Right atrium auricular region (tissue), 2 donors: Measurements from ENCODE around the gene GMDS. TPM values are rescaled to one million over a fixed set of nuclear protein-coding genes. Genes with fewer than 3 reads are reported as not detected.

ENCODE experiments used
- DNase-seq: peaks from one replicate; pipeline ENCODE4 v3.0.0-alpha.2; 2019; ENCODE audit warnings: low spot score
- H3K27ac ChIP-seq, 2 donors: fragments of 200-600 bp; sonication (generic); 1 replicate in 1 of 2; 2 replicates in 1 of 2; pipeline ENCODE4 v1.5.1; 2016 to 2019
- H3K27me3 ChIP-seq, 2 donors: fragments of 200-600 bp; sonication (generic); one replicate each; pipeline versions ENCODE4 v1.5.1 to v1.6.0; 2017 to 2019
- H3K36me3 ChIP-seq: fragments of 200-600 bp; sonication (generic); one replicate; pipeline ENCODE4 v1.5.1; 2016
- H3K4me1 ChIP-seq, 2 donors: fragments of 200-600 bp; sonication (generic); one replicate each; pipeline versions ENCODE4 v1.5.1 to v1.6.0; 2017 to 2019
- H3K4me3 ChIP-seq, 2 donors: fragments of 200-600 bp; sonication (generic); 1 replicate in 1 of 2; 2 replicates in 1 of 2; pipeline ENCODE4 v1.5.1; 2017 to 2019; ENCODE audit warnings: mild to moderate bottlenecking in 1 of 2, moderate library complexity in 1 of 2
- H3K9me3 ChIP-seq, 2 donors: fragments of 200-600 bp; sonication (generic); one replicate each; pipeline ENCODE4 v1.5.1; 2019
- total RNA-seq, 2 donors: library from RNA; depleted of rRNA; stranded (reverse); fragments of >200 nt; gene quantifications; one replicate each; pipeline ENCODE4 v1.1.0, GENCODE V29; 2016
- TF ChIP-seq, protein P1 (sequence below), 2 donors: fragments of 200-600 bp; sonication (generic); IDR thresholded peaks; one replicate each; pipeline ENCODE4 v1.5.1; 2019; ENCODE audit warnings: antibody characterized with exemption in 2 of 2

The GMDS gene
- total RNA-seq, 2 donors from 2014 or later: 11.1 to 11.8 TPM

DNA sequence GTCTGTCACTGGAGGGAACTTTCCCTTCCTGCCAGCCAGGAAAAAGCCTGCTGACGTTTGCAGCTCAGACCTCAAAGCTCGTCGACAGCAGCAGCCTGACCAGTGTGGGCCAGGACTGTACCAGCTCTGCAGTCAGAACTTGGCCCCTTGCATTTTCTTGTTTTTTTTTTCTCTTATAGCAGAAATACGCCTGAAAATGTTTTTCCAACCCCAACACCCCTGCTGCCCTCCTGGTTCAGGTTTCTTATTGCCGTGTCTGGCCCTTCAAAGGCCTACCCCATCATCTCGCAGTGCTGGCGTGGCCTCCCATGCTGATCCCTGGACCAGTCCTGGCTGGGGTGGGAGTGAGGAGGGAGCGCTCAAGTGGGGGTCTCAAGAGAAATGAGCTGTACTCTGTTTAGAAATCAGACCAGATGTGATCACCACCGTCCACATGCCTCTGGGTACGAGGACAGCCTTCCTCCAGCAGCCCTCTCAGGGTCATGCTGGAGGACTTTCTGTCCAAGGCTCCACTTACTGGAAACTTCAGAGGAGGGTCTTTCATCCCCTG lies 466.6 kb downstream of the GMDS start:
- no peak overlapping the region for H3K27ac ChIP-seq
- no peaks in the 10 kb centered on the region for H3K9me3 ChIP-seq
- no peaks in the 10 kb centered on the region for H3K4me1 ChIP-seq
- no peaks in the 10 kb centered on the region for H3K36me3 ChIP-seq
- H3K27me3 ChIP-seq: no peaks in the 10 kb centered on the region
- DNase-seq: no peak
- TF ChIP-seq, protein P1, sequence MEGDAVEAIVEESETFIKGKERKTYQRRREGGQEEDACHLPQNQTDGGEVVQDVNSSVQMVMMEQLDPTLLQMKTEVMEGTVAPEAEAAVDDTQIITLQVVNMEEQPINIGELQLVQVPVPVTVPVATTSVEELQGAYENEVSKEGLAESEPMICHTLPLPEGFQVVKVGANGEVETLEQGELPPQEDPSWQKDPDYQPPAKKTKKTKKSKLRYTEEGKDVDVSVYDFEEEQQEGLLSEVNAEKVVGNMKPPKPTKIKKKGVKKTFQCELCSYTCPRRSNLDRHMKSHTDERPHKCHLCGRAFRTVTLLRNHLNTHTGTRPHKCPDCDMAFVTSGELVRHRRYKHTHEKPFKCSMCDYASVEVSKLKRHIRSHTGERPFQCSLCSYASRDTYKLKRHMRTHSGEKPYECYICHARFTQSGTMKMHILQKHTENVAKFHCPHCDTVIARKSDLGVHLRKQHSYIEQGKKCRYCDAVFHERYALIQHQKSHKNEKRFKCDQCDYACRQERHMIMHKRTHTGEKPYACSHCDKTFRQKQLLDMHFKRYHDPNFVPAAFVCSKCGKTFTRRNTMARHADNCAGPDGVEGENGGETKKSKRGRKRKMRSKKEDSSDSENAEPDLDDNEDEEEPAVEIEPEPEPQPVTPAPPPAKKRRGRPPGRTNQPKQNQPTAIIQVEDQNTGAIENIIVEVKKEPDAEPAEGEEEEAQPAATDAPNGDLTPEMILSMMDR (IDR thresholded peaks at IDR 0.05): no peak
- H3K4me3 ChIP-seq: no peak overlapping the region

DNA sequence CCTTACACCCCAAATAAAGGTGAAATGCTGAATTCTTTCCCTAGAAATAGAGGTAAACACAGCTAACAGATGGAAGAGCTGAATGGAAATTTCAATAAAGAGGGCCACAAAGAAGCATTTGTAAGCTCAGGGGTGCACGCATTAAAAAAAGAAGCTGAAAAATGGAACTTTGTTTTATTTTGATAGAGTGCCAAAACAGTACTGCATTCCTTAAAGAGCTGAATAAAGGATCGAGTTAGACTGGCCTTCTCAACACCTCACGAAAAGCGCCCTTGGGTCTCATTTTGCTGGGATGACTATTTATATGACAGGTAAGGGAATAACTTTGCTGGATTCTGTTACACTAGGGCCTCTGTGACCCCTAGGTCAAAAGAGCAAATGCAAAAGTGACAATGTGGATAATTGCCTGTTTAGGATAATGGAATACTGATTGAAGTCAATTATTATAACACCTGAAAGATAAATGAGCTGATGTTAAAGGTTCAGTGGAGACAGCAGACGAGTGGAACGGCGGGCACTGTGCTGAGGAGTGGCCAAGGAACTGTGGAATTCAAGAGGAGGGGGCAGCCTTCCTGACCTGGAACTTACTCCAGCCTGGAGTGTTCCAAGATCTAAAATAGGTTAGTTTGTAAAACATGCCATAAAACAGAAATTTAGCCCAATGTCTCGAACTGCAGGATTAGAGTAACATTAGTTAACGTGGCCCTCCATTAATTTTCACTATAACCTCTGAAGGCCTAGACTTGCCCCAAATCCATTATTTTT lies 467.3 kb downstream of the GMDS start:
- no peak for DNase-seq
- H3K27ac ChIP-seq: no peak overlapping the region
- no peaks in the 10 kb centered on the region for H3K36me3 ChIP-seq
- no peak overlapping the region for H3K4me3 ChIP-seq
- no peaks in the 10 kb centered on the region for H3K27me3 ChIP-seq
- H3K4me1 ChIP-seq: no peaks in the 10 kb centered on the region
- TF ChIP-seq, protein P1 (IDR thresholded peaks at IDR 0.05): no peak
- no peaks in the 10 kb centered on the region for H3K9me3 ChIP-seq

DNA sequence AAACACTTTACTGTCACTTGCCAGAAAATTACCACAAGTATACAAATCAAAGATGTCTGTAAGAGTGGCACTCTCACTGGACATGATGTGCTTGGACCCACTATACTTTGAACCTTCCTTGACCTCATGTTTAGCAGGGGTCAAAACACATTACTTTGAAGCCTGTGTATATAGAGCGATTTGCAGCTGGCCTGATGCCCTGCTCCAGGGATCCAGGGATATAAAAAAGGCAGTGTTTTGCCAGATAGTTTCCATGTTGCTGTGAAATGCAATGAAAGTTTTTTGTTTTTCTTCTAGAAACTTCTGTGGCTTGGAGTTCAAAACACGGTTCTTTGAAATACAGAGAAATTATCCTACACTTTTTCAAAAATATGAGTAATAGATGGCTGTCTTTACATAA lies 470.0 kb downstream of the GMDS start:
- no peaks in the 10 kb centered on the region for H3K36me3 ChIP-seq
- no peaks in the 10 kb centered on the region for H3K9me3 ChIP-seq
- no peak overlapping the region for H3K4me3 ChIP-seq
- no peak overlapping the region for H3K27ac ChIP-seq
- TF ChIP-seq, protein P1 (IDR thresholded peaks at IDR 0.05): no peak
- H3K27me3 ChIP-seq: no peaks in the 10 kb centered on the region
- no peak for DNase-seq
- no peaks in the 10 kb centered on the region for H3K4me1 ChIP-seq

DNA sequence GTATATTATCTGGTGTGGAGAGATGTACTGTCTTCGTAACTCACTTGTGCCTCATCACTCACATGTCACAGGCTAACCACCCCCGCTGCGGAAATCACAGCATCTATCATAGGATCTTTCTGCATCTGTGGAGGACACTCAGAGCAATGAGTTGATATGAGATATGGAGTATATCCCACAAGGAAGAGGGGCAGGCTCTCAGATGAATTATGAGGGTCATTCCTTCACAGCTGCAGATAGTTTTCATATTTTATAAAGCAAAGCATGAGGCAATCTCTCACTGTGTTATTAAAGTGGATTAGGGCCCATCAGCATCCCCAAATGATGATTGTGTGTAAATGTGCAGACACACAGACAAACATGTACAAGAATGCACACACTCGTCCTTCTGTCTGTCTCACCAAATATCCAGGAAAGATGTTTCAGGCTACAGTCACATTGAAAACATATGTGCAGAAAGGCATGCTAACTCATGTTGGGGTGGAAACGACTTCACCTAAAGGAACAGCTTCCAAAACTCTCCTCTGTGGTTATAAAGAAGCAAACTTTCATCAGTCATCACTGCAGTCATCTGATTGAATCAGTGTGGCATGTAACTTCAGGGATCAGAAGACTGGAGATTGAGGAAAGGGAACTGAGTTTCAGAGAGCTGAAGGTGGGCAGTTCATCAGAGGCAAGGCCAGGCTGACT lies 471.0 kb downstream of the GMDS start:
- TF ChIP-seq, protein P1 (IDR thresholded peaks at IDR 0.05): no peak
- no peaks in the 10 kb centered on the region for H3K9me3 ChIP-seq
- no peaks in the 10 kb centered on the region for H3K4me1 ChIP-seq
- H3K4me3 ChIP-seq: no peak overlapping the region
- H3K27ac ChIP-seq: no peak overlapping the region
- H3K27me3 ChIP-seq: no peaks in the 10 kb centered on the region
- DNase-seq: no peak
- H3K36me3 ChIP-seq: no peaks in the 10 kb centered on the region

DNA sequence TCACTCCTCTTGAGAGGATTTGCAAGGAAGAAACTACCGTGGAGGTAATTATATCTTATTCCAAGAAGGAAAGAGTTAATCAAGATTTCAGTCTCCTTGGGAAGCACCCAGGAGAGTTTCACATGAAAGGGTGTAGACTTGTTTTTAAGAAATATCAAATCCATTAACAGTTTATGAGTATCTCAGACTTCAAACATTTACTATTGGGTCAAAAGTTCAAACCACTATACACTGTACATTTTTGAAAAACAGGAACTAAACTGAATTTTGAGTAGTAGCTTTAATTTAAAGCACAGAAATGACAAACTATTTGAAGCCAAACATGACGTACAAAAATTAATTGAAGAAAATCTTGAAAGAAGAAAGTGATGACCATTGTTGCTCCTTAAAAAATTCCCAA lies 471.7 kb downstream of the GMDS start:
- Histone ChIP-seq H3K4me1 (no peaks in the 10 kb centered on the region), H3K27me3 (no peaks in the 10 kb centered on the region), H3K4me3 (no peak overlapping the region), H3K36me3 (no peaks in the 10 kb centered on the region), H3K27ac (no peak overlapping the region), H3K9me3 (no peaks in the 10 kb centered on the region)
- TF ChIP-seq, protein P1 (IDR thresholded peaks at IDR 0.05): no peak
- DNase-seq: no peak
